Measurements from ENCODE around the gene PPP2R5B. TPM values are rescaled to one million over a fixed set of nuclear protein-coding genes. Genes with fewer than 3 reads are reported as not detected.

The PPP2R5B gene
- total RNA-seq, 1 experiment from 2014 or later: 8.4 TPM

- peak; percentile 36 for DNase-seq (ENCODE audit: low read depth, low spot score)
- in situ Hi-C loops (cut with HindIII; ENCODE audit: low pct_unique_long_range_greater_than_20kb, low sequenced_read_pairs): no loop called here
Measured at GRCh38 chr11:64900263-64900678, 24.2 kb upstream of the PPP2R5B start.

GRCh38 chr11:64900774-64901173 lies 23.7 kb upstream of the PPP2R5B start:
- in situ Hi-C loops (cut with HindIII; ENCODE audit: low pct_unique_long_range_greater_than_20kb, low sequenced_read_pairs): no loop called here
- DNase-seq (ENCODE audit: low read depth, low spot score): no peak

- in situ Hi-C loops (cut with HindIII; ENCODE audit: low pct_unique_long_range_greater_than_20kb, low sequenced_read_pairs): no loop called here
Measured at GRCh38 chr11:64902102-64902900, 22.2 kb upstream of the PPP2R5B start.

GRCh38 chr11:64903291-64903833 lies 21.1 kb upstream of the PPP2R5B start:
- DNase-seq (ENCODE audit: low read depth, low spot score): no peak
- in situ Hi-C loops (cut with HindIII; ENCODE audit: low pct_unique_long_range_greater_than_20kb, low sequenced_read_pairs): no loop called here

More at GRCh38 chr11:64902102-64902900, 22.2 kb upstream of the PPP2R5B start:
- DNase-seq (ENCODE audit: low read depth, low spot score): no peak

GRCh38 chr11:64905516-64906313 lies 18.8 kb upstream of the PPP2R5B start:
- in situ Hi-C loops (cut with HindIII; ENCODE audit: low pct_unique_long_range_greater_than_20kb, low sequenced_read_pairs): no loop called here
- DNase-seq (ENCODE audit: low read depth, low spot score): no peak

- DNase-seq (ENCODE audit: low read depth, low spot score): no peak
- in situ Hi-C loops (cut with HindIII; ENCODE audit: low pct_unique_long_range_greater_than_20kb, low sequenced_read_pairs): no loop called here
Measured at GRCh38 chr11:64906314-64906635, 18.2 kb upstream of the PPP2R5B start.

GRCh38 chr11:64908766-64909165 lies 15.7 kb upstream of the PPP2R5B start:
- in situ Hi-C loops (cut with HindIII; ENCODE audit: low pct_unique_long_range_greater_than_20kb, low sequenced_read_pairs): no loop called here
- no peak for DNase-seq (ENCODE audit: low read depth, low spot score)

- in situ Hi-C loops (cut with HindIII; ENCODE audit: low pct_unique_long_range_greater_than_20kb, low sequenced_read_pairs): no loop called here
- DNase-seq (ENCODE audit: low read depth, low spot score): no peak
Measured at GRCh38 chr11:64909653-64910343, 14.7 kb upstream of the PPP2R5B start.

- no peak for DNase-seq (ENCODE audit: low read depth, low spot score)
- in situ Hi-C loops (cut with HindIII; ENCODE audit: low pct_unique_long_range_greater_than_20kb, low sequenced_read_pairs): no loop called here
Measured at GRCh38 chr11:64910451-64911093, 13.9 kb upstream of the PPP2R5B start.

- in situ Hi-C loops (cut with HindIII; ENCODE audit: low pct_unique_long_range_greater_than_20kb, low sequenced_read_pairs): no loop called here
- DNase-seq (ENCODE audit: low read depth, low spot score): no peak
Measured at GRCh38 chr11:64911142-64911541, 13.3 kb upstream of the PPP2R5B start.

GRCh38 chr11:64911689-64912088 lies 12.8 kb upstream of the PPP2R5B start:
- in situ Hi-C loops (cut with HindIII; ENCODE audit: low pct_unique_long_range_greater_than_20kb, low sequenced_read_pairs): no loop called here
- no peak for DNase-seq (ENCODE audit: low read depth, low spot score)

GRCh38 chr11:64913171-64913727 lies 11.2 kb upstream of the PPP2R5B start:
- in situ Hi-C loops (cut with HindIII; ENCODE audit: low pct_unique_long_range_greater_than_20kb, low sequenced_read_pairs): no loop called here
- DNase-seq (ENCODE audit: low read depth, low spot score): no peak

- in situ Hi-C loops (cut with HindIII; ENCODE audit: low pct_unique_long_range_greater_than_20kb, low sequenced_read_pairs): no loop called here
- no peak for DNase-seq (ENCODE audit: low read depth, low spot score)
Measured at GRCh38 chr11:64914123-64914522, 10.4 kb upstream of the PPP2R5B start.

GRCh38 chr11:64915376-64915887 lies 9.1 kb upstream of the PPP2R5B start:
- DNase-seq (ENCODE audit: low read depth, low spot score): no peak
- in situ Hi-C loops (cut with HindIII; ENCODE audit: low pct_unique_long_range_greater_than_20kb, low sequenced_read_pairs): no loop called here

- in situ Hi-C loops (cut with HindIII; ENCODE audit: low pct_unique_long_range_greater_than_20kb, low sequenced_read_pairs): no loop called here
- DNase-seq (ENCODE audit: low read depth, low spot score): peak; percentile 40
Measured at GRCh38 chr11:64916040-64916774, 8.3 kb upstream of the PPP2R5B start.

GRCh38 chr11:64916775-64917662 lies 7.5 kb upstream of the PPP2R5B start, which contains the start of gene ATG2A:
Gene ATG2A, minus strand, starts transcription at chr11:64917209. Its CDS starts 74 bp downstream, at chr11:64917135.
- in situ Hi-C loops (cut with HindIII; ENCODE audit: low pct_unique_long_range_greater_than_20kb, low sequenced_read_pairs): no loop called here

More at GRCh38 chr11:64916775-64917662, 7.5 kb upstream of the PPP2R5B start, which contains the start of gene ATG2A:
- DNase-seq (ENCODE audit: low read depth, low spot score): peak; percentile 98
